ENCODE data around the gene POLR2J.
A peak's percentile ranks its signal among the peaks of the same experiment; 100 is the strongest.

GRCh38 chr7:102464577-102465280 is 14.0 kb downstream of the POLR2J start, which contains the start of the genes ALKBH4 and LRWD1:
- peak in 2 of 3 experiments; percentile 7 to 54 for TF ChIP-seq CTCF (IDR thresholded peaks at IDR 0.05)
- TF ChIP-seq POLR2A (IDR thresholded peaks at IDR 0.05), result no peak

Data from vagina (tissue), 2 donors.